GM12891 (cell line): Measurements from ENCODE around the gene CASS4.
"Not testable (repeated sequence)": the region's sequence is repeated elsewhere in the genome, so short reads cannot be mapped to it uniquely, and the experiment has no call there.

Experiments
- DNase-seq: peaks from one replicate; pipeline ENCODE4 v3.0.0; 2011; ENCODE audit warnings: low spot score; ENCODE audit not compliant: insufficient read length
- FAIRE-seq: peaks from 2 replicates; lab custom pipeline; 2011; peaks lifted over from hg19 to GRCh38; lab: Jason Lieb, UNC
- PAX5 ChIP-seq: IDR thresholded peaks from 2 replicates; pipeline ENCODE4 v1.6.1; 2011; ENCODE audit warnings: low read length, moderate library complexity, mild to moderate bottlenecking; ENCODE audit not compliant: insufficient read depth, severe bottlenecking
- POLR2A ChIP-seq: IDR thresholded peaks from 2 replicates; pipeline ENCODE4 v1.6.1; 2011; ENCODE audit warnings: low read depth, low read length, control low read depth
- POLR2AphosphoS5 ChIP-seq: IDR thresholded peaks from 2 replicates; pipeline ENCODE4 v1.6.1; 2011; ENCODE audit warnings: low read depth, low read length, control low read depth
- POU2F2 ChIP-seq: IDR thresholded peaks from 2 replicates; pipeline ENCODE4 v1.6.1; 2011; ENCODE audit warnings: low read depth, mild to moderate bottlenecking, control low read depth, low read length, moderate library complexity
- SPI1 ChIP-seq: IDR thresholded peaks from 2 replicates; pipeline ENCODE4 v1.6.1; 2011; ENCODE audit warnings: low read depth, low read length, control low read depth
- TAF1 ChIP-seq: IDR thresholded peaks from 2 replicates; pipeline ENCODE4 v1.6.1; 2011; ENCODE audit warnings: low read depth, low read length, control low read depth

The CASS4 gene

GRCh38 chr20:56392132-56392880 is 19.8 kb upstream of the CASS4 start, which contains the start of the genes AURKA and CSTF1:
Gene AURKA, minus strand, starts transcription at chr20:56392215. Its CDS starts 4,018 bp downstream, at chr20:56388197.
Gene CSTF1, plus strand, starts transcription at chr20:56392645. Its CDS starts 2,908 bp downstream, at chr20:56395553.
- TF ChIP-seq POLR2A, result peak; percentile 22; the same call in 1 of the 2 replicates
- TF ChIP-seq PAX5, result no peak
- TF ChIP-seq POU2F2, result peak; percentile 78
- 0 out of 2 replicates have a peak, but pooled peaks have one; percentile 23 for TF ChIP-seq SPI1
- no peak; the same call in 1 of the 2 replicates for TF ChIP-seq POLR2AphosphoS5
- peak; percentile 32; the same call in 1 of the 2 replicates for TF ChIP-seq TAF1
- peak; percentile 97 for DNase-seq
- peak; percentile 95 for FAIRE-seq

GRCh38 chr20:56392881-56393482 is 19.1 kb upstream of the CASS4 start:
- no peak for FAIRE-seq
- DNase-seq, result no peak

GRCh38 chr20:56393653-56394052 is 18.4 kb upstream of the CASS4 start:
- TF ChIP-seq TAF1, result no peak
- TF ChIP-seq POU2F2, result no peak
- no peak for TF ChIP-seq POLR2A
- no peak for TF ChIP-seq PAX5
- TF ChIP-seq SPI1, result no peak
- no peak for TF ChIP-seq POLR2AphosphoS5
- no peak for FAIRE-seq
- DNase-seq, result no peak

More at GRCh38 chr20:56392881-56393482, 19.1 kb upstream of the CASS4 start:
- TF ChIP-seq POU2F2 (no peak), PAX5 (no peak), TAF1 (no peak), POLR2AphosphoS5 (no peak; the same call in 1 of the 2 replicates), SPI1 (no peak), POLR2A (0 out of 2 replicates have a peak, but pooled peaks have one; percentile 15)

- TF ChIP-seq SPI1 (no peak), PAX5 (no peak), TAF1 (no peak), POLR2AphosphoS5 (no peak), POU2F2 (no peak), POLR2A (no peak)
- FAIRE-seq, result no peak
- no peak for DNase-seq
Observed at GRCh38 chr20:56395166-56395565, 16.9 kb upstream of the CASS4 start.

- peak; percentile 69 for FAIRE-seq
- DNase-seq, result no peak
- no peak for TF ChIP-seq POLR2A
- no peak for TF ChIP-seq PAX5
- no peak for TF ChIP-seq SPI1
- no peak for TF ChIP-seq TAF1
- no peak for TF ChIP-seq POU2F2
- no peak for TF ChIP-seq POLR2AphosphoS5
Observed at GRCh38 chr20:56400001-56400640, 11.9 kb upstream of the CASS4 start.

GRCh38 chr20:56403465-56403864 is 8.6 kb upstream of the CASS4 start:
- DNase-seq (no peak), FAIRE-seq (no peak)
- TF ChIP-seq TAF1, result no peak
- TF ChIP-seq POLR2A, result no peak
- no peak for TF ChIP-seq POLR2AphosphoS5
- no peak for TF ChIP-seq SPI1
- TF ChIP-seq PAX5, result no peak

GRCh38 chr20:56405356-56405755 is 6.7 kb upstream of the CASS4 start:
- FAIRE-seq, DNase-seq: not testable (repeated sequence)

GRCh38 chr20:56406910-56407309 is 5.2 kb upstream of the CASS4 start:
- no peak for FAIRE-seq
- no peak for DNase-seq
- TF ChIP-seq POU2F2 (no peak), POLR2AphosphoS5 (no peak), PAX5 (no peak), SPI1 (no peak), TAF1 (no peak), POLR2A (no peak)

- TF ChIP-seq SPI1 (no peak), TAF1 (no peak), PAX5 (no peak)
- no peak for DNase-seq
- no peak for FAIRE-seq
Observed at GRCh38 chr20:56409521-56409920, 2.5 kb upstream of the CASS4 start.

- FAIRE-seq (no peak), DNase-seq (no peak)
- TF ChIP-seq SPI1 (no peak), TAF1 (no peak), POU2F2 (no peak), POLR2AphosphoS5 (no peak), PAX5 (no peak), POLR2A (no peak)
Observed at GRCh38 chr20:56409956-56410355, 2.1 kb upstream of the CASS4 start.

GRCh38 chr20:56411287-56411686 is 773 bp upstream of the CASS4 start:
- not testable (repeated sequence) for DNase-seq, FAIRE-seq
